Fibroblast of lung (primary cell): ENCODE results near the gene HDAC8. TPM values are rescaled to one million over a fixed set of nuclear protein-coding genes. Genes with fewer than 3 reads are reported as not detected.

Source experiments
- DNase-seq, 2 donors: peaks; one replicate each; pipeline versions ENCODE4 v3.0.0 to v3.0.0-alpha.2; 2010; ENCODE audit warnings: low read depth in 2 of 2
- H2AFZ ChIP-seq: 2 replicates; pipeline ENCODE4 v1.5.1; 2012; ENCODE audit warnings: low read length, control low read depth, inconsistent platforms
- H3K27ac ChIP-seq: 2 replicates; pipeline ENCODE4 v1.5.1; 2011; ENCODE audit warnings: low read length, control low read depth; ENCODE audit not compliant: insufficient read depth
- H3K27me3 ChIP-seq: 2 replicates; pipeline ENCODE4 v1.5.1; 2011; ENCODE audit warnings: mild to moderate bottlenecking, low read length; ENCODE audit not compliant: control insufficient read depth, insufficient read depth
- H3K36me3 ChIP-seq: 2 replicates; pipeline ENCODE4 v1.5.1; 2011; ENCODE audit warnings: low read length; ENCODE audit not compliant: control insufficient read depth, insufficient read depth
- H3K4me1 ChIP-seq: 2 replicates; pipeline ENCODE4 v1.5.1; 2011; ENCODE audit warnings: low read length; ENCODE audit not compliant: control insufficient read depth, insufficient read depth; ENCODE audit errors: extremely low read depth
- H3K4me2 ChIP-seq: 2 replicates; pipeline ENCODE4 v1.5.1; 2011; ENCODE audit warnings: low read length, control low read depth; ENCODE audit not compliant: insufficient read depth; ENCODE audit errors: extremely low read depth
- H3K4me3 ChIP-seq, 4 experiments: fragments of 200-600 bp in 1 of 4; sonication (generic) in 1 of 4; replicated peaks in 1 of 4; 2 replicates each; pipeline ENCODE4 v1.5.1; 2011 to 2016; ENCODE audit warnings: low read length in 4 of 4, low read depth in 3 of 4, mild to moderate bottlenecking in 3 of 4, control low read depth in 2 of 4, inconsistent platforms in 1 of 4, mixed read lengths in 1 of 4; ENCODE audit not compliant: insufficient read depth in 1 of 4; ENCODE audit errors: control extremely low read depth in 1 of 4
- H3K79me2 ChIP-seq: 2 replicates; pipeline ENCODE4 v1.5.1; 2012; ENCODE audit warnings: mild to moderate bottlenecking, low read length, inconsistent platforms; ENCODE audit not compliant: control insufficient read depth, insufficient read depth
- H3K9ac ChIP-seq: 2 replicates; pipeline ENCODE4 v1.5.1; 2011; ENCODE audit warnings: mild to moderate bottlenecking, low read length, control low read depth; ENCODE audit not compliant: insufficient read depth
- H3K9me3 ChIP-seq: 2 replicates; pipeline ENCODE4 v1.5.1; 2012; ENCODE audit warnings: low read depth, low read length; ENCODE audit not compliant: control insufficient read depth, insufficient read depth
- H4K20me1 ChIP-seq: 2 replicates; pipeline ENCODE4 v1.5.1; 2011; ENCODE audit warnings: low read length; ENCODE audit not compliant: control insufficient read depth, insufficient read depth; ENCODE audit errors: extremely low read depth
- EZH2 ChIP-seq: IDR thresholded peaks from 2 replicates; pipeline ENCODE4 v1.5.1; 2012; ENCODE audit warnings: low read length, control low read depth, mild to moderate bottlenecking; ENCODE audit errors: missing control alignments
- polyA plus RNA-seq, 2 donors: library from polyadenylated mRNA; depleted of rRNA in 1 of 2; stranded (reverse) in 1 of 2; unstranded in 1 of 2; fragments of >200 nt; gene quantifications; 2 replicates each; pipeline ENCODE4 v1.2.1, GENCODE V29; 2011 to 2012; ENCODE audit warnings: missing spikeins in 1 of 2
- total RNA-seq: library from RNA; depleted of rRNA; stranded (reverse); fragments of >200 nt; gene quantifications from 2 replicates; pipeline ENCODE4 v1.2.1, GENCODE V29; 2014
- TF ChIP-seq, protein P1 (sequence below), 2 donors: IDR thresholded peaks in 1 of 2; conservative IDR thresholded peaks in 1 of 2; 1 replicate in 1 of 2; 2 replicates in 1 of 2; pipeline ENCODE4 v1.5.1; 2011 to 2012; ENCODE audit warnings: low read length in 2 of 2, control low read depth in 1 of 2, inconsistent platforms in 1 of 2, low read depth in 1 of 2, mild to moderate bottlenecking in 1 of 2

Gene HDAC8
- total and polyA plus RNA-seq, 2 donors (not counting 1 experiment from before 2014, with no cell fraction given), result 25.9 TPM

DNA sequence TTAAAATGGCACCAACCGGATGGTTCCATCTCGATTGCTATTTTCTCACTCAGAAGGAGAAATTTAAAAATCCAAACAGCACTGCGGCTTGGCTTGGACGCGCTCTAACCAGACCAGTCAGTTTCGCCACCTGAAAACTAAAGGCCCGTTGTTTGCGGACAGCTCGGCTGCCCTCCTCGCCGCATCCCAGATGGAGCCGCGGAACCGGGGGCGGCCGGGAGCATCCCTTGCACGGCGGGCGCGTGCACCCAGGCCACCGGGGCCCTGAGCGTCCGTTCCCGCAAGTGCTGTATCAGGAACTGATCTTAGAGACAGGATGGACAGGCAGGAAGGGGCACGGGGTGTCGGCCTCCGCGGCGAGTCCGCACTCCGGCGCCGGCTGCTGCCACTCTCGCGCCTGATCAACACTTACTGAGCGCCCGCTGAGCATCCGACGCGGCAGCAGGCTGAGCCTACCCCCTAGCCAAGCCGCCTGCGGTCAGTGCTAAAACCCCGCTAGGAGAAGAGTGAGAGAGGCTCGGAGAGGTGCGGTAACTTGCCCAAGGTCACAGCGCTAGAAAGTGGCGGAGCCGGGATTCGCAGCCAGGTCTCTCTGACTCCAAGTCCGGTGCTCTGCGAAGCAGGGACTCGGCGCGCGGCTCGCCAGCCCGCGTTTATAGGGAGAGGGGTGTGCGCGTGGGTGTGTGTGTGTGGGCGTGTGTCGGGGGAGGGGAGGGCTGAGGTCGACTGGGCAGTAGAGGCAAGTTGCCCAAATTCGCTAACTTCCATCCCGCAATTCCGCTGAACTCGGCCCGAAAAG is 267.2 kb downstream of the HDAC8 start, which contains the start of gene CITED1:
Gene CITED1, minus strand, starts transcription at position 629 of the 799 bp plus-strand sequence. CDS start 3,045 bp downstream, outside the sequence.
- DNase-seq, result peak in 1 of 2 donors; percentile 2
- no peak within 1 kb of the TSS for H2AFZ ChIP-seq

DNA sequence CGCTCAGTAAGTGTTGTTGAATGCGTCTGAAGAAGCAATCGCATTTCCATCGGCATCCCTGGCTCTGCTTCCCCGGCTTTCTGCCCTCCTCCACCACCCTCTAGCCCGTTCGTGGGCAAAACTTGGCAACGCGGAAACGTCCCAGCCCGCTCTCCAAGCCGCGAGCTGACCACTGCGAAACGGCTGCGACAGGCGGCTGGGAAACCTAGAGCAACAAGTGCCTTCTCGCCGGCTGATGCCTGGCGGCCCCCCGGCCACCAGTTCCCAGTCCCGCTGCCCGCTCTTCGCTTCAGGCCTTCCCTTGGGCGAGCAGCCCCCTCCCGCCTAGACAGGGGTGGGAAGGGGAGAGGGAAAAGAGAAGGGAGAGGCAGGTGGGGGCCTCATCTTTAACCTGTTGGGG is 267.8 kb downstream of the HDAC8 start:
- Histone ChIP-seq H3K9ac (no peak overlapping the region), H3K36me3 (no peaks in the 10 kb centered on the region), H3K79me2 (no peaks in the 10 kb centered on the region), H3K27ac (no peak overlapping the region), H3K9me3 (no peaks in the 10 kb centered on the region), H3K4me3 (peak overlapping the region in 2 of 4 experiments; percentile 23 to 27), H3K4me1 (no peaks in the 10 kb centered on the region), H4K20me1 (no peaks in the 10 kb centered on the region), H3K27me3 (peaks cover 71% of the 10 kb centered on the region), H2AFZ (no peak overlapping the region), H3K4me2 (peak overlapping the region; percentile 44)
- DNase-seq, result no peak
- TF ChIP-seq, protein P1, sequence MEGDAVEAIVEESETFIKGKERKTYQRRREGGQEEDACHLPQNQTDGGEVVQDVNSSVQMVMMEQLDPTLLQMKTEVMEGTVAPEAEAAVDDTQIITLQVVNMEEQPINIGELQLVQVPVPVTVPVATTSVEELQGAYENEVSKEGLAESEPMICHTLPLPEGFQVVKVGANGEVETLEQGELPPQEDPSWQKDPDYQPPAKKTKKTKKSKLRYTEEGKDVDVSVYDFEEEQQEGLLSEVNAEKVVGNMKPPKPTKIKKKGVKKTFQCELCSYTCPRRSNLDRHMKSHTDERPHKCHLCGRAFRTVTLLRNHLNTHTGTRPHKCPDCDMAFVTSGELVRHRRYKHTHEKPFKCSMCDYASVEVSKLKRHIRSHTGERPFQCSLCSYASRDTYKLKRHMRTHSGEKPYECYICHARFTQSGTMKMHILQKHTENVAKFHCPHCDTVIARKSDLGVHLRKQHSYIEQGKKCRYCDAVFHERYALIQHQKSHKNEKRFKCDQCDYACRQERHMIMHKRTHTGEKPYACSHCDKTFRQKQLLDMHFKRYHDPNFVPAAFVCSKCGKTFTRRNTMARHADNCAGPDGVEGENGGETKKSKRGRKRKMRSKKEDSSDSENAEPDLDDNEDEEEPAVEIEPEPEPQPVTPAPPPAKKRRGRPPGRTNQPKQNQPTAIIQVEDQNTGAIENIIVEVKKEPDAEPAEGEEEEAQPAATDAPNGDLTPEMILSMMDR (conservative IDR thresholded peaks at IDR 0.05 in 1 of 2, IDR thresholded peaks at IDR 0.05 in 1 of 2; ENCODE audit: low read depth in 1 of 2, low read length in 2 of 2), result no peak
- peak; percentile 78 for TF ChIP-seq EZH2

More for the DNA sequence above, 267.2 kb downstream of the HDAC8 start, which contains the start of gene CITED1:
- H3K27me3 ChIP-seq, result peaks cover 71% of the 10 kb centered on the region
- TF ChIP-seq EZH2, result peak; percentile 97
- TF ChIP-seq, protein P1 (conservative IDR thresholded peaks at IDR 0.05 in 1 of 2, IDR thresholded peaks at IDR 0.05 in 1 of 2; ENCODE audit: low read depth in 1 of 2, low read length in 2 of 2), result no peak
- no peak within 1 kb of the TSS for H3K9ac ChIP-seq
- no peak within 1 kb of the TSS for H3K27ac ChIP-seq
- H3K4me2 ChIP-seq, result peak within 1 kb of the TSS; percentile 71
- H4K20me1 ChIP-seq, result no peaks in the 10 kb centered on the region
- no peaks in the 10 kb centered on the region for H3K4me1 ChIP-seq
- H3K9me3 ChIP-seq, result no peaks in the 10 kb centered on the region
- no peaks in the 10 kb centered on the region for H3K36me3 ChIP-seq
- peak within 1 kb of the TSS; percentile 20 to 59 (median 46) for H3K4me3 ChIP-seq
- H3K79me2 ChIP-seq, result no peaks in the 10 kb centered on the region

DNA sequence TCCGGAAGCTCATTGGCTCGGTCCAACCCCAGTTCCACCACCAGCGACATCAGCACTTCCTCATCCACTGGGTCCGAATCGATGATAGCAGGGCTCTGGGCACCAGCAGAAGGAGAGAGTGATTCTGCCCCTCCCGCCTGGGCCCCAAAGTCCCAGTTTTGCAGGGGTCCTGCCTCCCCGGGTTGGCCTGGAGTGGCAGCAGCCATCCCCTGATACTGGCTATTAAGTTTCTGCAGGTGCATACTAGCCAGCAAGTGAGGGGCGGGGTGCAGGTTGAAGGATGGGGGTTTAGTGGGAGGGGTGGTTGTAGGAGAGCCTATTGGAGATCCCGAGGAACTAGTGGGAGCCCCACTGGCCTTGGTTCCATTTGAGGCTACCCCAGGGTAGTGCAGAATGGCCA is 270.9 kb downstream of the HDAC8 start:
- Histone ChIP-seq H3K9ac (no peak overlapping the region), H3K27me3 (peaks cover 62% of the 10 kb centered on the region), H3K4me1 (no peaks in the 10 kb centered on the region), H3K4me3 (no peak overlapping the region), H3K27ac (no peak overlapping the region), H3K4me2 (no peak overlapping the region), H4K20me1 (no peaks in the 10 kb centered on the region), H3K36me3 (no peaks in the 10 kb centered on the region), H2AFZ (no peak overlapping the region), H3K9me3 (no peaks in the 10 kb centered on the region), H3K79me2 (no peaks in the 10 kb centered on the region)
- TF ChIP-seq EZH2, result no peak
- TF ChIP-seq, protein P1 (conservative IDR thresholded peaks at IDR 0.05 in 1 of 2, IDR thresholded peaks at IDR 0.05 in 1 of 2; ENCODE audit: low read depth in 1 of 2, low read length in 2 of 2), result no peak
- no peak for DNase-seq
